NCI-H128 (cell line): ENCODE measurements around the gene AHRR.

Experiments
- DNase-seq: peaks from one replicate; lab custom pipeline; 2025; ENCODE audit not compliant: unreplicated experiment; lab: John Stamatoyannopoulos, UW

Gene AHRR

DNA sequence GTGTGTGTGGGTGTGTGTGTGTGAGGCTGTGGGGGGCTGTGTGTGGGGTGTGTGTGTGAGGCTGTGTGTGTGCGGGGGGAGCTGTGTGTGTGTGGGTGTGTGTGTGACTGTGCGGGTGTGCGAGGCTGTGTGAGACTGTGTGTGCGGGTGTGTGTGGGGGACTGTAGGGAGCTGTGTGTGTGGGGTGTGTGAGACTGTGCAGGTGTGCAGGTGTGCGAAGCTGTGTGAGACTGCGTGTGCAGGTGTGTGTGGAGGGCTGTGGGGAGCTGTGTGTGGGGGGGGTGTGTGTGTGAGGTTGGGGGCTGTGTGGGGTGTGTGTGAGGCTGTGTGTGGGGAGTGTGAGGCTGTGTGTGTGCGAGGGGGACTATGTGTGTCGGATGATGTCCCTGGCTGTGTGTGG, 23.2 kb downstream of the AHRR start:
- no peak for DNase-seq

DNA sequence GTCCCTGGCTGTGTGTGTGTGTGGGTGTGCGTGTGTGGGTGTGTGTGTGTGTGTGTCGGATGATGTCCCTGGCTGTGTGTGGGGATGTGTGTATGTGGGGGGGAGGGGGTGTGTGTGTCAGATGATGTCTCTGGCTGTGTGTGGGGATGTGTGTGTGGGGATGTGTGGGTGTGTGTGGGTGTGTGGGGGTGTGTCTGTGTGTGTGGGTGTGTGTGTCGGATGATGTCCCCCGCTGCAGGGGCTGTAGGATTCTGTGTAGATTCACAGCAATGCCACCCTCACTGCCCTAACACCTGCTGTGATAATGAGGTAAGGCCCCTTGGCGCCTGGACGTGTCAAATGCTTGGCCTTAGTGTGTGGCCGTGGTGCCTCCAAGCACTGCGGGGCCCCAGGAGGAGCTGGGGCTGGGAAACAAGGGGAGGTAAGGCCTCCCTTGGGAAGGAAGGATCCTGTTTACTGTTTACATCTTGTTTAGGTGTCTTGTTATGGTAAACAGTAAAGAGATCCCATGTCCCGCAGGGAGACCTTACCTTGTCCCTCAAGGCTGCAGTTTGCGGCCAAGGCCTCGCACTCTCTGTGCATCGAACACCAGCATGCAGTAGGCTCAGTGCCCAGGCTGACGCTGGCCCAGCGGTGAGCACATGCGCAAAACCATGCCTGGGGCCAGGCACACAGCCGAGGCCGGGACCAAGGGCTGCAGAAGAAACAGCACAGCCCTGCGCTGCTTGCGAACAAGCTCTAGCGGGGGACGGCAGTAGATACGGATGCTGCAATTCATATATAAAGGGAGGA, 24.1 kb downstream of the AHRR start:
- DNase-seq, result no peak

DNA sequence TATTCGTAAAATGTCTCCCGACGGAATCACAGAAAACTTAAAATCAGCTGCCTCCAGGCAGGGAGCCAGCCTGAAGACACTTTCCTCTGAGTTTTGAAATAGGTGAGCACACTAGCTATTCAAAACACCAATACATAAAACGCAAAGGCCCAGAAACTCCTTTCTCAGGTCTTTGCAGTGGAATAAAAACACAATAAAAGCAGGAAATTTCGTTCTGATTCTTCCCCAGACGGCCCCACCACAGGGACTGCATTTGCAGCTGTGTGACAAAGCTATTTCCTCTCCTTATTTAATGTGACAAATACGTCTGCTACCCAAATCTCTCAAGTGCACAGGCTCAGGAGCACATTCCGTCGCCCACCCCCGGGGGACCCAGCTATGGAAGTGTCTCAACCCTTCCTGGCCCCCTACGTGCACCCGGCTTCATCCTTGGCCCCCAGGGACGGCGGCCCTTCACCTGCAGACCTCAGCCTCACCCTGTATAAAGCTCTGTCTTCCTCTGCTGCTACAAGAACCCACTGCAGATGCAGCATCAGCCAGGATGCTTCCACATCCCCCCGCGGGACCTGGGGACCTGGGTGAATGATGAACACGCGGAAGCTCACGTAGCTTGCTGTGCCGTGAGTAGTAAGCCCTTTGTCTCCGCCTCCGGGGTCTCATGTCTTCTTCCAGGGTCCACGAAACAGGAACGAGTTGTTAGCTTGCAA, 24.9 kb downstream of the AHRR start:
- no peak for DNase-seq

DNA sequence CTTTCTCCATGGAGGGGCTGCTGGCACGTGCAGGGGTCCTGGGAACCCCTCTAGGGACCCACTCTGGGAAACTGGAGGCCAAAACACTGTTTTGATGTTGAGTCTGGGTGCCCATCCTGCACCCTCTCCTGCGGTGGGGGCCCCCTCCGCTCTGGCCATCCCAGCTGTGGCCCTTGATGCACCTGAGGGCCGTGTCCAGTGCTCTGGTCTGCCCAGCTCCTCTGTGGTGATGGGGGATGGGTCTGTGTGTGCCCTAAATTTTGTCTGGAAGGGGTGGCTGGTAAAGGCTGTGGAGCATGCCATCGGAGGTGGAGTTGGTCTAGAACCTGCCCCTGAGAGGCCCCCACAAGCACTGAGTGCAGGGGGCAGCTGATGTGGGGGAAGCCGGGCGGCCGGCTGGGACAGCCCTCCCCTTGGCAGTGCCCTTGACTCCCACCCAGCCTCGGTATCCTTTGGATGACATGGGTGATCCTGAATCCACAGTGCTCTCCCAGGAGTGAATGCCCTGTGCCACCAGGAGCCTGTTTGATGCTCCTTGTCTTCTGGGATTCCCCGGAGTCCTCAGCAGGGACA, 26.3 kb downstream of the AHRR start:
- no peak for DNase-seq

DNA sequence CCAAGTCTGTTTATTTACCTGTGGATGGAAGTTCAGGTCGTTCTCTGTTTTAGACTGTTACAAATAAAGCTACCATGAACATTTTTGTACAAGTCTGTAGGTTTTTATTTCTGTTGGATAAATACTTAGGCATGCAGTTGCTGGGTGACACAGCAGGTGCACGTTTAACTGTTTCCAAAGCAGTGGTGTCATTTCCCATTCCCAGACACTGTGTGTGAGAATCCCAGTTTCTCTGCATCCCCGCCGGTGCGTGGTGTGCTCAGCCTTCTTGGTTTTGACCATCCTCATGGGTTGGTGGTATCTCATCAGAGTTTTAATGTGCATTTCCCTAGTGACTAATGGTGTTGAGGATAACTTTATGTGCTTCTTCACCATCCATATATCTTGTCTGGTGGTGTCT, 27.2 kb downstream of the AHRR start:
- no peak for DNase-seq

DNA sequence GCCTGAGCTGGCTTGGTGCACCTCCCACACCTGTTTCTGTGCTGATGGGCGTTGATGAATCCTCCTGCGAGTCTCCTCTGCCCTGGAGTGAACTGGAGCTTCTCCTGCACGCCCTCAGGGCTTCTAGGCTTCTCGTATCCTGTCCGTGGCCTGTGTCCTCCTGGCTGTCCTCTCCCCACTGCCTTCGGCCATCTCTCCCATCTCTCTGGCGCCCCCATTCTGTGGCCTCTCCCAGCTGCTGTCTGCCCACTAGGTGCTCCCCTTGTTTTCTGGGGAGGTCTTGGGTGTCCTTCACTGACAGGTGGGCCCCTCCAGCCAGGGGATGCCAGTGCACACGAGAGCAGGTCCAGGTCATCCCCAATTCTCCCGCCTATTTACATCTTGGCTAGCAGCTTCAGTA, 28.8 kb downstream of the AHRR start:
- no peak for DNase-seq

DNA sequence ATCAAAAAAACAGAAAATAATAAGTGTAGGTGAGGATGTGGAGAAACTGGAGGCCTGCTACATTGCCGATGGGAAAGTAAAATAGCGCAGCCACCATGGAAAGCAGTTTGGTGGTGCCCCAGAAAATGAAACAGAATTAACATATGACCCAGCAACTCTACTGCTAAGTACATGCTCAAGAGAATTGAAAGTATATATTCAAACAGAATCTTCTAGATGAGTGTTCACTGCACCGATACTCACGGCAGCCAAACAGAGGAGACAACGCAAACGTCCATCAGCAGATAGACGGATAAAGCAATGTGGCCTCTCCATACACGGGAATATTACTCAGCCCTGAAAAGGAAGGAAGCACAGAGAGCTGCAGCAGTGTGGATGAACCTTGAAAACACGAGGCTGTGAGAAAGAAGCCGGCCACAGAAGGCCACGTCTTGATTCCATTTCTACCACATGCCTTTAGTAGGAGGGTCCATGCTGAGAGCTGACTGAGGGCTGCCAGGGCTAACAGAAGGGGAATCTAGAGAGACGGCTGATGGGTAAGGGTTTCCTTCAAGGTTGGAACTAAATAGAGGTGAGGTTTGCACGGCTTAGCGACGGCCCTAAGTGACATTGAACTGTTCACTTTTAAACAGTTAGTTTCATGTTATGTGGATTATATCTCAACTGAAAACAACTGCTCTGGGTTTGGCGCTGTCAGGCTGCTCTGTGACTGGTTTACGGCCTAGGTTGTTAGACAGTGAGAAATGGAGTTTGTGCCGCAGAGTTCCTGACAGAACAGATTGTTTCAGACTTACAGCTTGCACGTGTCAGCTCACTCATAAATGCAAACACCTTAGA, 29.8 kb downstream of the AHRR start:
- DNase-seq, result no peak

DNA sequence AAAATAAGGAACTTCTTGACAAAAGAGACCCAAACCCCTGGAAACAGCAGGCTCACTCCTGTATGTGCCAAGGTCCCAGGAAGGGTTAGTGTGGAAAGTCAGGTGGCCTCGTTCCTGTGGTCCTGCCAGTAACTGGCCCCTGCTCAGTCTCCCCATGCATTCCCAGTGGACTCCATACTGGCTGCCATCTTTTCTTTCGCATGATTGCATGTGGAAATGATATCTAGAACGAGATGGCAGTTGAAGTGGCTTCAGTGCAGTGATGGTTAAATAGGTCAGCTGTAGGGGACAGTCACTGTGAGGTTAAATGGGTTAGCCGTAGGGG, 30.4 kb downstream of the AHRR start:
- no peak for DNase-seq

DNA sequence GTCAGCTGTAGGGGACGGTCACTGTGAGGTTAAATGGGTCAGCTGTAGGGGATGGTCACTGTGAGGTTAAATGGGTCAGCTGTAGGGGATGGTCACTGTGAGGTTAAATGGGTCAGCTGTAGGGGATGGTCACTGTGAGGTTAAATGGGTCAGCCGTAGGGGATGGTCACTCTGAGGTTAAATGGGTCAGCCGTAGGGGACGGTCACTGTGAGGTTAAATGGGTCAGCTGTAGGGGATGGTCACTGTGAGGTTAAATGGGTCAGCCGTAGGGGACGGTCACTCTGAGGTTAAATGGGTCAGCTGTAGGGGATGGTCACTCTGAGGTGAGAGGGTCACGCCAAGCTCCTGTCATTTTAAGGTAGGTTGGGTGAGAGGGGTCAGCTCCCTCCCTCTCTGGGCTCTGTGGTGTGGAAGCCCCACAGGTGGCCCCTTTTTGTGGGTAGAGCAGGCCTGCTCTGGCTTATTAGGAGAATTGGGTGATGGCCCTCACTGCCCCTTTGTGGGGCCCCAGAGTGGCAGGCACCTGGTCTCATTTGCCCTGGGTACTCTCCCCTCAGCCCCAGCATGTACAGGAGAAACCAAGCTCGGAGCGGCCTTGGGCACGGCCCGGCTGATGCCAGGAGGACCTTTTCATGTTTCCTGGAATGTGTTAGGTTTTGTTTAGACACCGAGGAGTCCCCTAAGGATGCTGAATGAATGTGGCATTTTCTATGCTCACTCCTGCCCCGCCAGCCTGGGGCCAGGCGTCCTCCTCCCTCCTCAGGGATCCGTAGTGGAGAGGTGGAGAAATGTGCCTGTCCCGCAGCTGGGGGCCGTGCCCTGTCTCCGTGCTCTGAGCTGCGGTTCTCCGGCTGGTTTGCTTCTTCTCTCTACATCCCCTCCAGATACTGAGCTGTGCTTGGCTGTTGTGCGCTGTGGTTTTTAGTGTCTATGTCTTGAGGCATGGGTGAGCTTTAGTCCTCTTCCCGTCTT, 31.4 kb downstream of the AHRR start:
- DNase-seq, result no peak

DNA sequence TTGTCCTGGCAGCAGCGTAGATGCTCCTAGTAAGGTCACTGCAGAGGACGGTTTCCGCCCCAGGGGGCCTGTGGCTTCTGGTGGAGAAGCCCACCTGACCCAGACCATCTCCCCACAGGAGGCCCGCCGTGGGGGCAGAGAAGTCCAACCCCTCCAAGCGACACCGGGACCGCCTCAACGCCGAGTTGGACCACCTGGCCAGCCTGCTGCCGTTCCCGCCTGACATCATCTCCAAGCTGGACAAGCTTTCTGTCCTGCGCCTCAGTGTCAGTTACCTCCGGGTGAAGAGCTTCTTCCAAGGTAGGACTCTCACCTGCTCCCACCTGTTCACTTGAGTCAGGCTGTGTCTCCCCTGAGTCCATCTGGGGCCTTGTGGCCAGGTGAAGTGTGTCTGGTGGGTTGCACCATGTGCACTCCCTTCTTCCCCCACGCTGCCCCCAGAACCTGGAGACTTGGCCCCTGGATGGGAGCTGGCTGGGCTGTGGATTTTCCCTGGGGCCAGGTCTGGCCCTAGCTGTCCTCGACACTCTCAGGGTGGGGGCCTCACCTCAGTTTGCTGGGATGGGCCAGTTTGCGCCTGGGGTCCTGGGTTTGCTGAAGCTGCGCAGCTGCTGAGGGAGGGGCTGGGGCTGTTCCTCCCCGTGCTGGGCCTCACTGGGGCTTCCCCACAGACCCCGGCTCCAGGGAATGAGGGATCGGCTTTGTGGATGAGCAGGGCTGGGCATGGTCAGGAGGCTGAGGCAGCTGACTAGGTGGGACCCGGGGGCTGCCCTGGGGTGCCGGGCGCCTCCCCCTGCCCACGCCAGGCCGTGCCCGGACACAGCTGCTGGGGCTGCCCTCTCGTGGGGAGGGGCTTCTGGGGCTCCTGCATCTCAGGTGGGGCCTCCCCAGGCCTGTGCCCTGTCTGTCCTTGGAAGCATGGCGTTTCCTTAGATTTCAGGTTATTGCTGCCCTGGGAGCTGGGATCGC, 32.4 kb downstream of the AHRR start:
- no peak for DNase-seq

DNA sequence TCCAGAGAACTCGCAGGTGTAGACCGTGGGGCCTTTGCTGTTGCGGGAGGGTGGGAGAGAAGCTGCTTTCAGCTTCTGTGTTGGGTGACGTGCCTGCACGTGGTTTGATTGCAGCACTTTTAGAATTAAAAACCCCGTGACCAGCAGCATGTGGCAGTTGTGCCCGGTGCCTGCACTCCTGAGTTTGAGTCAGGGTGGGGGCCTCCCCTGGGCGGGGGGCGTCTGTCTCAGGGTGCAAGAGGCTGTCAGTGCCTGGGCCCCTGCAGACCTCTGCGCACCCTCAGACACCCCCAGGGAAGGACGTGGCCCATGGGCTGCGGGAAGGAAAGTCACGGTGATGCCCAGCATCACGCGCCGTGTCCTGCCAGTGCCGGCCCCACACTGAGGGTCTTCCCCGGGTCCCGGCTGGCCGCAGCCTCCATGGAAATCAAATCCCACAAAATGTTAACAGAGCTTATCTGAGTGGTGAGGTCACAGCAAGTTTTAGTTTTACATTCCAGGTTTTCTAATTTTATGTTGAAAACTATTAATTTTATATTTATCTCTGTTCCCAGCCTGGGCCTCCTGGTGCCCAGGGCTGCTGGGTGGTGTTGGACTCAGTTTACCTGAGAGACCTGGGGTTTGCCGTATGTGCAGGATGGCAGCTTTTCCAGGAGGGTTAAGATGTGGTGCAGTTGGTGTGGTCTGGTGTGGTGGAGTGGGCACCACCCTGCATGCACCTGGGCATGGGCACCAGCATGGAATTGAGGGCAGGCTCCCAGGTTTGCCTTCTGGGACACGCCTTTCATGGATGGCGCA, 33.3 kb downstream of the AHRR start:
- DNase-seq, result no peak

DNA sequence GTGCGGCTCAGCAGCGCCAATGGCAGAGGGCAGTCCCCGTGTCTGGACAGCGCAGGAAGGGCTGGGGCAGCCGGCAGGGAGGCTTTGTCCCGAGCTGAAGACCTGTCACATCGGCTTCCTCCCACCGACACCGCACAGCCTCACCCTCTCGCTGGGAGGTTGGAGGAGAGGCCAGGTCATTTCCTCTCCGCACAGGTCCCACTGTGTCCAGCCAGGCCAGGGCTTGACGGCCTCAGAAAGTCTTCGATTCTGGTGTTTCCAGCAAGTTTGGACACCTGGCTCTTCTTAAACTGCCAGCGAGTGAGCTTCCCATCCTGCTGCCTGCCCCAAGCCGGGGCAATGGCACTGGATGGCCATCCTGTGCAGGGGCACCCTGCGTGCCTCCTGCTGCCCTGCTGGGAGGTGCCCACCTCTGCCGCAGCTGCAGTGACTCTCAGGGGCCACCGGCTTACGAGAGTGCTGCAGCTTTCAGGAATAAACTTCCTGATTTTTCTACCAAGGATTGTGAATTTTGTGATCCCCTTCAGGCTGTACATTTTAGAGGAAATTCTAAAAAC, 33.9 kb downstream of the AHRR start:
- DNase-seq, result no peak

DNA sequence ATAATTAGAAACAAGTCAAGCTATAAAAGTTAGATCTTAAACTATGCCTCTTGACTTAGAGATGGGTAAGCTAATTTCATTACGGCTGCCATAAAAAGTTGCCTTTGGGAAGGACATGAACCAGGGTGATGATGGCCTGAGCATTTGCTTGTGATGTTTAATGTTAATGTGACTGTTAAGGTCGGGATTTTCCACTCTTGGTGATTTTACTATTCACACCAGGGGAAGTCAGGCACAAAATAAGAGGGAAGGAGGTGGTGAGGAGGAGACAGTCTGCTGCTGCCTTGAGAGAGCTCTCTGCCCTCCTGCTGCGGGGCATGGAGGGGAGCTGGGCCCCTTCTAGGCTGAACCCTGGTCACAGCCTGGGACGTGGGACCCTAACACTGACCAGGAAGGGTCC, 34.4 kb downstream of the AHRR start:
- no peak for DNase-seq

DNA sequence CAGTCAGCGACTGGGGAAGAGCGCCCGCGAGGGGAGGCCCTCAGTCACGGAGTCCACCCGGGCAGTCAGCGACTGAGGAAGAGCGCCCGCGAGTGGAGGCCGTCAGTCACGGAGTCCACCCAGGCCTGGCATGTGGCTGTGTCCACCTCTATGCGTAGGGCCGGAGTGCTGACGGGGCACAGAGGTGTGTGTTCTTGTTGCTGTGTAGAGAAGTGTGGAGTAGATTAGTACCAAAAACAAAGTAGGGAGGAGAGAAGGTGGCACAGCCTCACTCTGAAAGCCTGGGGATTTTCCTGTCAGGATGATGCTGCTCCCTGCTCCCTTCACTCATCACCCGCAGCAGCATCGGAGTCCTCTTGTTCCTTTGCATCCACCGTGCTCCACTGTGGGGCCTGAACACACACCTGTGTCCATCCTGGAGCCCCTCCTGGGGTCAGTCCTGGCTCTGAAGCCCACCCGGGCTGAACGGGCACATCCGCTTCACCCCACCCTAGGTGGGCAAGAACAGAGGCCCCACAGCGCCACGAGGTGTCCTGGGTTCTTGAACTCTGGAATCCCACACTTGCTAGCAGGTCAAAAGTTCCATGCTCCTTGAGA, 37.9 kb downstream of the AHRR start:
- no peak for DNase-seq

DNA sequence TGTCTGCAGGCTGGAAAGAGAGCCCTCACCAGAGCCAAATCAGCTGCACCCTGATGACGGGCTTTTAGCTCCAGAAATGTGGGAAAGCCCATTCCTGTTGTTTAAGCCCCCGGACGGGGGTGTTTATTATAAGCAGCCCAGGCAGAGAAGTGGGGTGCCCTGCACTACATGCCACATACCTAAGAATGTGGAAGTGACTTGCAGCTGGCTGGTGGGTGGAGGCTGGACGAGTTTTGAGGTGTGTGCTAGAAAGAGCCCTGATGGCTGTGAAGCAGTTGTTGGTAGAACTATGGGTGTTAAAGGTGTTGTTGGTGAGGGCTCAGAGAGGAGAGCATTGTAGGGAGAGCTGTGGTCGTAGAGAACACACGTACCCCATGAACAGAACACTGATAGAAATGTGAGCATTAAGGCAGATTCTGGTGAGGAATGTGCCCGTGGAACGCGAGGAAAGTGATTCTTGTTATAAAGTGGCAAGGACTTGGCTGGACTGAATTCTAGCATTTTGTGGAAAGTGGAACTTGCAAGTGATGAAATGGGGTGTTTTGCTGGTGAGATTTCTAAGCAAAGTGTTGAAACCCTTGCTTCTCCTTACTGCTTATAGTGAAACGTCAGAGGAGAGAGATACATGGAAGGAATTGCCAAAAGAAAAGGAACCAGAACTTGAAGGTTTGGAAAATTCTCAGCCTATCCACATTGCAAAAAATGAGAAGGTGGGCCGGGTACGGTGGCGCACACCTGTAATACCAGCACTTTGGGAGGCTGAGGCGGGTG, 38.9 kb downstream of the AHRR start:
- DNase-seq, result no peak

DNA sequence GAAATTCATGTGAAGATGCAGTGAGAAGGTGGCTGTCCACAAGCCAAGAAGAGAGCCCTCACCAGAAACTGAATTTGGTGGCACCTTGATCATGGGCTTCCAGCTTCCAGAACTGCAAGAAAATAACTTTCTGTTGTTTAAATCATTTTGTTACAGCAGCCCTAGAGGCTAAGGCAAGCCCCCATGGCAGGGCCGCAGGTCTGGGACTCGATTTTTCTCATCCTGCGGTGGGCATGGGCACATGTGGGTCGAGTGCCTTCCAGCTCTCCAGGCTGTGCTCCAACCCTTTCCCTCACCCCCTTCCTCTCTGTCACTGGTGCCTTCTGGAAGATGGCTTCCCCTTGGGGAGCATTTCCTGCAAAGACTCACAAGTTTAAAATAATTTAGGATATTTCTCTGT, 40.7 kb downstream of the AHRR start:
- DNase-seq, result no peak
